Activated naive CD8-positive, alpha-beta T cell (primary cell): Measurements from ENCODE around the gene CD2.
"Not testable (repeated sequence)": the region's sequence is repeated elsewhere in the genome, so short reads cannot be mapped to it uniquely, and the experiment has no call there.

Experiments used
- H3K27ac Mint-ChIP-seq: one replicate; pipeline ENCODE4 v1.8.0; 2021; ENCODE audit warnings: mixed read lengths
- H3K27me3 Mint-ChIP-seq: one replicate; pipeline ENCODE4 v1.8.0; 2021; ENCODE audit warnings: mixed read lengths
- H3K36me3 Mint-ChIP-seq: one replicate; pipeline ENCODE4 v1.8.0; 2021; ENCODE audit warnings: mixed read lengths
- H3K4me1 Mint-ChIP-seq: one replicate; pipeline ENCODE4 v1.8.0; 2021; ENCODE audit warnings: low read depth, mixed read lengths
- H3K4me3 Mint-ChIP-seq: one replicate; pipeline ENCODE4 v1.8.0; 2021; ENCODE audit warnings: mild to moderate bottlenecking, mixed read lengths
- H3K9me3 Mint-ChIP-seq: one replicate; pipeline ENCODE4 v1.8.0; 2021; ENCODE audit warnings: low read depth, mixed read lengths

Gene CD2

DNA sequence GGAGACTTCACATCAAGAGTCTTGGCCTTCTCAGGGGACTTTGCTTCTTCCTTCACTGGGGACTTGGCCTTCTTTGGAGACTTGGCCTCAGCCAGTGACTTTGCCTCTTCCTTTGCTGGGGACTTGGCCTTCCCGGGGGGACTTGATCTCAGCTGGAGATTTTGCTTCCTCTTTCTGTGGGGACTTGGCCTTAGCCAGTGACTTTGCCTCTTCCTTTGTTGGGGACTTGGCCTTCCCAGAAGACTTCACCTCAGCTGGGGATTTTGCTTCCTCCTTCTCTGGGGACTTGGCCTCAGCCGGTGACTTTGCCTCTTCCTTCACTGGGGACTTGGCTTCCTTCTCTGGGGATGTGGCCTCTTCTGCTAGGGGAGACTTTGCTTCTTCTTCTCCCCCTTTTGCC lies 13.5 kb upstream of the CD2 start:
- Mint-ChIP-seq H3K9me3 (peaks cover 17% of the 10 kb centered on the region), H3K36me3 (peaks cover 19% of the 10 kb centered on the region), H3K27me3 (no peaks in the 10 kb centered on the region), H3K4me3 (peak overlapping the region; percentile 76), H3K4me1 (peaks cover 55% of the 10 kb centered on the region), H3K27ac (peak overlapping the region; percentile 100)

DNA sequence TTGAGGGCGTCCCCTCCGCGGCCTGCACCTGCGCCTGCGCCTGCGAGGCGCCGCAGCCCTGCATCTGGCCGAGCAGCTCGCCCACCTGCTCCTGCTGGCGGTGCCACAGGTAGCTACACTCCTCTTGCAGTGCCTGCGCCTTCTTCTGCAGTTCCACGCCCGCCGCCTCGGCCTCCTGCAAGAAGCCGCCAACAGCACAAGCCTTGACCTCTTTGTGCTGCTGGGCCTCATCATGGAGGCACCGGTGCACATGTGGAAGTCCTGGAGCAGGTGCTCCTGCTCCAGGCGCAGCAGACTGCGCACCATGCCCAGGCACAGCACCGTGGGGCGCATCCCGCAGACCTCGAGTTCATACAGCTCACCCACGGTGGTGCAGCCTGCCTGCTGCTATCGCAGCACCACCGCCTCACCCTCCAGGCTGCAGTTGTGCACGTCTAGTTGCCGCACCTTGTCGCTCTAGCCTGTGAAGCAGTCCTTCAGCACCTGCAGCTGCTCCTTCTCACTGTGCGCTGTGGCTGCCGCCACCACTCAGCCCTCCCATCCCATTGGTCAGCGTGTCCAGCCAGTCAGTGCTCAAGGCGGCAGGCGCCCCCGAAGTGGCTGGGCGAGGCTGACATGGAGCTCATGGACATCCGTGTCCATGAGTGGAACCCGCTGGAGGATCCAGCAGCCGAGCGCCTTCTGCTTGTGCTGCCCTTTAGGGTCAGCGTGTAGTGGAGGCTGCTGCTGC lies 12.2 kb upstream of the CD2 start:
- no peak overlapping the region for H3K4me3 Mint-ChIP-seq
- peaks cover 44% of the 10 kb centered on the region for H3K4me1 Mint-ChIP-seq
- no peak overlapping the region for H3K27ac Mint-ChIP-seq
- no peaks in the 10 kb centered on the region for H3K27me3 Mint-ChIP-seq
- peaks cover 21% of the 10 kb centered on the region for H3K9me3 Mint-ChIP-seq
- H3K36me3 Mint-ChIP-seq, result peaks cover 28% of the 10 kb centered on the region

DNA sequence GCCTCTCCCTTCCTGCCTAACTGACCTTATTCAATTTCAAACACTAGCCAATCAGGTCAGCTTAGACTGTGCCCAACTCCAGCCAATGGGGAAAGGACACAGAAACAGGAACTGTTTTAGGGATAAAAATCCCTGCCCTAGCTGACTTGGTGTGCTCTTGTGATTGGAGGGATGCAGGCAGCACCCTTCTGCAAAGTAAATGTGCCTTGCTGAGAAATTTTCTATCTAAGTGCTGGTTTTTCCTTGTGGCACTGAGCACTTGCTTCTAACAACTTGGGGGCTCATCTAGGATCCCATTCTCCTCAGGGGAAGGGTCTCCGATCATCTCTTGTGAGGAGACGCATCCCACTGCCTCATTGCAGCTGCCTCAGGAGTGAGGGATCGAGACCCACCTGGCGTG lies 10.7 kb upstream of the CD2 start:
- H3K36me3 Mint-ChIP-seq, result peaks cover 40% of the 10 kb centered on the region
- no peak overlapping the region for H3K4me3 Mint-ChIP-seq
- H3K27ac Mint-ChIP-seq, result peak overlapping the region; percentile 68
- H3K9me3 Mint-ChIP-seq, result peaks cover 35% of the 10 kb centered on the region
- peaks cover 29% of the 10 kb centered on the region for H3K4me1 Mint-ChIP-seq
- no peaks in the 10 kb centered on the region for H3K27me3 Mint-ChIP-seq

DNA sequence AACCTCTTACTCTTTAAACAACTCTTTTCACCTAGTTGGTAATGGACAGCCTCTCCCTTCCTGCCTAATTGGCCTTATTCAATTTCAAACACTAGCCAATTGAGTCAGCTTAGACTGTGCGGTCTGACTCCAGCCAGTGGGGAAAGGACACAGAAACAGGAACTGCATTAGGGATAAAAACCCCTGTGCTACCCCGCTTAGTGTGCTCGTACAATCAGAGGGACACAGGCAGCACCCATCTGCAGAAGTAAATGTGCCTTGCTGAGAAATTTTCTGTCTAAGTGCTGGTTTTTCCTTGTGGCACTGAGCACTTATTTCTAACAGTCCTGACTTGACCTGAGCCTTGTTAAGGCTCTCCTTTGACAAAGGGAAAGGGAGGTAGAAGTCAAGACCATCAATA lies 6.0 kb upstream of the CD2 start:
- peak overlapping the region; percentile 41 for H3K27ac Mint-ChIP-seq
- peaks cover 23% of the 10 kb centered on the region for H3K4me1 Mint-ChIP-seq
- H3K27me3 Mint-ChIP-seq, result no peaks in the 10 kb centered on the region
- peaks cover 42% of the 10 kb centered on the region for H3K36me3 Mint-ChIP-seq
- H3K4me3 Mint-ChIP-seq, result no peak overlapping the region
- H3K9me3 Mint-ChIP-seq, result peaks cover 37% of the 10 kb centered on the region

DNA sequence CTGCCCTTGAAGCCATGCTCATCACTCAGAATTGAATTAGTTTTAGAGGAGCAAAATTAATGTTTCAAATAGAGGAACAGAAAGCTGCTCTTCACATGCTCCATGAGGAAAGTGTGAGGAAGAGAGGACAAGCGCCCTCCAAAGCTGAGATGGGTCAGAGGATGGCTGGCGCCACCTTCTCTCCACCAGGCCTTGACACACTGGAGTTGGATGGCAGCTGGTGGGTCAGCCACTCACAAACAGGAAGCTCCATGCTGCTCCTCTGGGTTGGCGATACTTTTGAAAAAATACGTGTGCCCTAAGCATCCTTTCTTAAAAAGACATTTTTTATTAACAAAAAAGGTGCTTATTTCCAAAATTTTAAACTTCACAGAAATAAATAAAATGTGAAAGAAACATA lies 3.1 kb upstream of the CD2 start:
- H3K36me3 Mint-ChIP-seq, result peaks cover 34% of the 10 kb centered on the region
- no peaks in the 10 kb centered on the region for H3K27me3 Mint-ChIP-seq
- peak overlapping the region; percentile 71 for H3K4me3 Mint-ChIP-seq
- peak overlapping the region; percentile 96 for H3K27ac Mint-ChIP-seq
- H3K9me3 Mint-ChIP-seq, result peaks cover 20% of the 10 kb centered on the region
- peaks cover 32% of the 10 kb centered on the region for H3K4me1 Mint-ChIP-seq

DNA sequence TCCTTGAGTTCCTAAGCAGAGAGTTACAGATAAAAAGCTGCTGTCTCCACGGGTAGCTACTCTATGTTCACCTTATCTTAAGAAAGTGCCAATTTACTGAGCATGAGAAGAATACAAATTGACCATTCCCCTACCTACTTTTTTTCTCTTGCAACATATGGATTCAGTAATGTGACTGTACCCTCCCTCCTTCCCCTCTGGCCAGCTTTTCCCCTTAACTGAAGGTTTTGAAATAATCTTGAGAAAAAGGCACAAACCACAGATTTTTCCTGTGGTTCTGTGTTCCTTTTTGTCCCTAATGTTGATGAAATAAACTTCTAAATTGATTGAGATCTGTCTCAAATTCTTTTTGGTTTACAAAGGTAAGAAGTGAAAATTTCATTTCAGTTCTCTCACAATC lies 2.6 kb upstream of the CD2 start:
- Mint-ChIP-seq H3K27ac (peak overlapping the region; percentile 96), H3K36me3 (peaks cover 35% of the 10 kb centered on the region), H3K4me3 (peak overlapping the region; percentile 71), H3K9me3 (peaks cover 18% of the 10 kb centered on the region), H3K4me1 (peaks cover 32% of the 10 kb centered on the region), H3K27me3 (no peaks in the 10 kb centered on the region)

DNA sequence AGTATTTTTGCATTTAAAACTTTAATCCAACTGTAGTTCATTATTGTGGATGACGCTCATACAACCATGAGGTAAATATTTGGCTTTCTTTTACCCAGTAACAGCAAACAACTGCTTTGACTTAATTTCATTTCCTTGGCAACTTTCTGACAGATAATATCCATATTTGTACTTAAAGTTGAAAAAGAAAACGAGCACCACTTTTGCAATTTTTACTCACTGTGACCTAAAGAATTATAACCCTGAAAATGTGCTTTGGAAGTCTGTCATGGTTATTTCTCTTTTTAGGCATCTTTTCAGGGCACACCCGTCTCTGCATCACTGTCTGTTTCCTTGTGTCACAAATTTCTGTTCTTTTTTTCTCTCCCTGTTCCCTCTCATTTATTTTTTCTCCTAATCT lies 918 bp upstream of the CD2 start:
- H3K4me1 Mint-ChIP-seq, result peaks cover 32% of the 10 kb centered on the region
- H3K9me3 Mint-ChIP-seq, result peaks cover 6% of the 10 kb centered on the region
- peaks cover 26% of the 10 kb centered on the region for H3K36me3 Mint-ChIP-seq
- H3K27ac Mint-ChIP-seq, result peak overlapping the region; percentile 100
- peak overlapping the region; percentile 97 for H3K4me3 Mint-ChIP-seq
- H3K27me3 Mint-ChIP-seq, result no peaks in the 10 kb centered on the region

DNA sequence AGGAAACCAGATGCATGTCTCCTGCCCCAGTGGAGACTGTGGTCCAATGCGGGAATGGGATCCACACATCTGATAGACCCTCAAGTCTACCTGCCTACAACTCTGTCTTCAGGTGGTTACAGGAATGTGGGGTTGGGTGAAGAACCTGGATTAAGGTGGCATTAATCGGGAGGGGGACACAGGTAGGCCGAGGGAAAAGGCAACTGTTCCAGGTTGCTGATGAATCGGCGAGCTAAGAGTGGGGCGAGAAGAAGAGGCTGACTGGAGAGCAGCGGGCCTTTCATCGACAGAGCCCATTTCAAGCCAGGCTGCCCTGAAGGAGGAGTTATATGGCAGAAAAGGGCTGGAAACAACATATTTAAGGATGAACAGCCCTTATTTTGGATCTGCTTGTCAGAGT lies 836 bp downstream of the CD2 start:
- Mint-ChIP-seq H3K9me3 (no peaks in the 10 kb centered on the region), H3K4me3 (peak overlapping the region; percentile 97), H3K27me3 (no peaks in the 10 kb centered on the region), H3K27ac (peak overlapping the region; percentile 100), H3K36me3 (peaks cover 33% of the 10 kb centered on the region), H3K4me1 (peaks cover 39% of the 10 kb centered on the region)

DNA sequence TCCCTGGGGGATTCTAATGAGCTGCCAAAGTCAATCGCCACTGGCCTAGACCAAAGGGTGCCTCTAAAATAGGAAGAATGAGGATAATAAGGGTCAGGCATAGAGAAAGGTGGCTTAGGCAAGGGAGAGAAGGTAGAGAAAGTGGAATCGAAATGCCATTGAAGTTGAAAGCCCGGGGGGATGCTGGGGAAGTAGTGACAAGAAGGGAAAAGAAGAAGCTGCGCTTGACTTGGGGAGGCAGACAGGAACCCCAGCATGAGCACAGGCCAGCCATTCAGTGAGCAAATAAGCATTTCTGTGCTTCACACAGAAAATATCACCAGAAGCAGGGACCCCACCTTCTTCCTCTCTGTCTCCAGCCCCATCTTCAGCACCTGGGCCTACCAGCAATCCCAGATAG lies 1.5 kb downstream of the CD2 start:
- Mint-ChIP-seq H3K27me3 (no peaks in the 10 kb centered on the region), H3K36me3 (peaks cover 38% of the 10 kb centered on the region), H3K4me1 (peaks cover 43% of the 10 kb centered on the region), H3K4me3 (peak overlapping the region; percentile 97), H3K9me3 (no peaks in the 10 kb centered on the region), H3K27ac (peak overlapping the region; percentile 100)

DNA sequence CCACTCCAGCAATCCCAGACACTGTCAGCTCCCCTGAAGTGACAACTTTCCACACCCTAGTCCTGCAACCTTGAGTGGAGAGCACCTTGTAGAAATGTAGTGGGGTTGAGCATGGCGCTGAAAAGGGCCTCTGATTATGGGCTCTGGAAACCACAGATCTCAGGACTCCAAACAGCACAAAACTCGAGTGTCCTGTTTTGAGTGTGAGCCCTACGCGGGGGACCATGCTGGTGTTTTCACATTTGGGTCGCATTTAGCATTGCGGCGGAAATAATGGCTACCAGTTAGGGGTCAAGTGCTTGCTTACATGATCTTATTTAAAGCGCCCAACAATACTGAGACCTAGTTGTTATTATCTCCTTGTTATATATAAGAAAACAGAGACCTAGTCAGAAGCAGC lies 1.9 kb downstream of the CD2 start:
- peak overlapping the region; percentile 100 for H3K27ac Mint-ChIP-seq
- not testable (repeated sequence) for H3K27me3 Mint-ChIP-seq, H3K9me3 Mint-ChIP-seq
- peaks cover 41% of the 10 kb centered on the region for H3K36me3 Mint-ChIP-seq
- H3K4me1 Mint-ChIP-seq, result peaks cover 43% of the 10 kb centered on the region
- peak overlapping the region; percentile 97 for H3K4me3 Mint-ChIP-seq

DNA sequence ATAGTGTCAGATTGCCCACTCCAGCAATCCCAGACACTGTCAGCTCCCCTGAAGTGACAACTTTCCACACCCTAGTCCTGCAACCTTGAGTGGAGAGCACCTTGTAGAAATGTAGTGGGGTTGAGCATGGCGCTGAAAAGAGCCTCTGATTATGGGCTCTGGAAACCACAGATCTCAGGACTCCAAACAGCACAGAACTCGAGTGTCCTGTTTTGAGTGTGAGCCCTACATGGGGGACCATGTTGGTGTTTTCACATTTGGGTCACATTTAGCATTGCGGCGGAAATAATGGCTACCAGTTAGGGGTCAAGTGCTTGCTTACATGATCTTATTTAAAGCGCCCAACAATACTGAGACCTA lies 4.2 kb downstream of the CD2 start:
- H3K27me3 Mint-ChIP-seq, H3K9me3 Mint-ChIP-seq: not testable (repeated sequence)
- Mint-ChIP-seq H3K27ac (peak overlapping the region; percentile 100), H3K4me3 (peak overlapping the region; percentile 97), H3K4me1 (peaks cover 48% of the 10 kb centered on the region), H3K36me3 (peaks cover 62% of the 10 kb centered on the region)

DNA sequence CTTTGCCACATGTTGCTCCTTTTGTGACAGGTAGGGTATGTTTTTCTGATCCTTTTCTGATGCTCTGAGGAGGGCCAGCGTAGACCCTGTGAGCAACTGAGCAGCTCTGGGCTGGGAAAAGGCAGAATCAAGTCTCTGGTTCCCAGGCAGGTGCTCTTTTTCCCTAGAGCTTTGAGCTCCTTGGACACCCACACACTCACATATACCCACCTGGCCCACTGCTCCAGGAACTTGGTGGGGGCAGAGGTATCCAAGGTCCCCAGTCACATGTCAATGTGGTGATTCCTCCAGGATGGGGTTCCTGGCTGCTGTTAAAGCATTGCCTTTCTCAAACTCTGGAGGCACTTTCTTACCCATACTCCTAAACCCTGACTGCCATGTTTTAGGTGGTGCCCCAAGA lies 5.4 kb downstream of the CD2 start:
- no peaks in the 10 kb centered on the region for H3K9me3 Mint-ChIP-seq
- no peaks in the 10 kb centered on the region for H3K27me3 Mint-ChIP-seq
- H3K4me1 Mint-ChIP-seq, result peaks cover 52% of the 10 kb centered on the region
- peaks cover 67% of the 10 kb centered on the region for H3K36me3 Mint-ChIP-seq
- H3K27ac Mint-ChIP-seq, result peak overlapping the region; percentile 100
- peak overlapping the region; percentile 97 for H3K4me3 Mint-ChIP-seq

DNA sequence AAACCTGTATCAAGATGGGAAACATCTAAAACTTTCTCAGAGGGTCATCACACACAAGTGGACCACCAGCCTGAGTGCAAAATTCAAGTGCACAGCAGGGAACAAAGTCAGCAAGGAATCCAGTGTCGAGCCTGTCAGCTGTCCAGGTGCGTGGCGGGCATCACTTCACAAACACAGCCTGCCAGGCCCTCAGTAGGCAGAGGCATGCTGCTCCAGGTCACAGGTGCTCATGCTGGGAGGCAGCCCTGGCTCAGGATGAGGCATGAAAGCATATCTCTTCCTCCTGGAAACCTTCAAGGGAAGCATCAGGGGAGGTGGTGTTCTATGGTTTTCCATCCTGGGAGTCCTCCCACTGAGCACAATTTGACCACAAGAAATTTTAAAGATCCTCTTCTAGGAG lies 6.3 kb downstream of the CD2 start:
- H3K4me1 Mint-ChIP-seq, result peaks cover 61% of the 10 kb centered on the region
- no peaks in the 10 kb centered on the region for H3K9me3 Mint-ChIP-seq
- peak overlapping the region; percentile 97 for H3K4me3 Mint-ChIP-seq
- peak overlapping the region; percentile 100 for H3K27ac Mint-ChIP-seq
- H3K36me3 Mint-ChIP-seq, result peaks cover 66% of the 10 kb centered on the region
- H3K27me3 Mint-ChIP-seq, result no peaks in the 10 kb centered on the region

DNA sequence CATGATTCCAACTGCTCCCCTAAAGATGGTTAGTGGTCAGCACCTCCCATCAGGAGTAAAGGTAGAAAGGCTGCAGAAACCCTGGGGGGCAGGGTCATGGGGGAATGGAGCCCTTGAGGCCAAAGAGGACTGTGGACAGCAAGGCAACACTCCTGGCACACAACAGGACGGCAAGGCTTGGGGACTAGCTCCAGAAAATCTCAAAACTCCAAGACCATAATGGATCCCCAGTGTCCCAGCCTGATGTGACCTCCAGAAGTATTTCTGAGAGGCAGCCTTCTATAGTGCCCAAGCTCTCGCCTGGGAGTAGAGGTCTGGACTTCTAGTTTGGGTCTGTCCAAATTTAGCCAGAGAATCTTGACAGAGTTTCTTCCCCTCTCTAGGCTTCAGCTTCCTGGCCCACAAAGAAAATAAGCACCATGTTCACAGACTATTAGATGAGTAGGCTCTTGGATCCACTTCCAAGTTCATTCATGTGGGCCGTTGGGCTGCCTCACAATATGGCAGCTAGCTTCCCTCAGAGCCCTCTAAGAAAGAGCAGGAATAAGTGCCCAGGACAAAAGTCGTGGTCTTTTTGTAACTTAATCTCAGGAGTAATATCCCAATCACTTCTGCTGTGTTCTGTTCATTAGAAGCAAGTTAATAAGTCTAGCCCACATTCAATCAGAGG lies 6.9 kb downstream of the CD2 start:
- H3K9me3 Mint-ChIP-seq, result no peaks in the 10 kb centered on the region
- peaks cover 67% of the 10 kb centered on the region for H3K36me3 Mint-ChIP-seq
- H3K27ac Mint-ChIP-seq, result peak overlapping the region; percentile 100
- no peaks in the 10 kb centered on the region for H3K27me3 Mint-ChIP-seq
- H3K4me1 Mint-ChIP-seq, result peaks cover 67% of the 10 kb centered on the region
- peak overlapping the region; percentile 97 for H3K4me3 Mint-ChIP-seq

DNA sequence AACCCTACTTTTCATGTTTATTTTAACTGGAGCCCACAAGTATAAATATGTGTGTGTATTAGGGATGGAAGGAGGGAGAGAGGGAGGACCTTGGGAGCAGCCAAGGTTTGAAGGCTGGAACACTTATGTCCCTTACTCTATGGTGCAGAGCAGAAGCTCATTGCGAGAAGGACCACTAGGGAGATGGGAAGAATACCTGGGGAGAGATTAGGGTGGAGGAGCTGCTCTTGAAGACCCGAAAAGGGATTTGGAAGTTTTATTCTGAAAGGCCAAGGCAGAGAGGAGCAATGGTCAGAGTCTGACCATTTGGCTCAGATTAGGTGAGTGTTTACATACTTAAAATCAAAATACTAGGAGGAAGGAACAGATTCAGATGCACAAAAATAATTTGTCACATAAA lies 8.1 kb downstream of the CD2 start:
- H3K27me3 Mint-ChIP-seq, result no peaks in the 10 kb centered on the region
- H3K4me1 Mint-ChIP-seq, result peaks cover 78% of the 10 kb centered on the region
- peak overlapping the region; percentile 100 for H3K27ac Mint-ChIP-seq
- H3K4me3 Mint-ChIP-seq, result peak overlapping the region; percentile 97
- H3K36me3 Mint-ChIP-seq, result peaks cover 72% of the 10 kb centered on the region
- H3K9me3 Mint-ChIP-seq, result no peaks in the 10 kb centered on the region

DNA sequence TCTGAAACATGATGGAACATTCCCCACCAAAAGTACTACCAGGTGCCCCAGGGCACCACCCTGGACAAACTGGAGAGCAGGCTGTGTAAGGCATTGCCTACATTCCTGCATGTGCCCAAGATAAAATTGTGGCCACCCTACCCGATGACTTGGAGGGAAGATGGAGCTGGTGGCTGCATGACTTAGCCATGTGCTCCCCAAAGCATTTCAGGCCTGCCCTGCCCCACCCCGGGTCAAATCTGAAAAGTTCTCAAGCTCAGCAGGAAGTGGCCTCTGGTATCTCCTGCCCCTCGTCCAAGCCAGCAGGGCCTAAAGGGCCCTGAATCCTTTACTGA lies 8.5 kb downstream of the CD2 start:
- peak overlapping the region; percentile 100 for H3K27ac Mint-ChIP-seq
- H3K4me1 Mint-ChIP-seq, result peaks cover 83% of the 10 kb centered on the region
- H3K27me3 Mint-ChIP-seq, result no peaks in the 10 kb centered on the region
- H3K9me3 Mint-ChIP-seq, result no peaks in the 10 kb centered on the region
- peaks cover 74% of the 10 kb centered on the region for H3K36me3 Mint-ChIP-seq
- peak overlapping the region; percentile 97 for H3K4me3 Mint-ChIP-seq
